H1 (cell line): ENCODE results near the gene MGAT5B. TPM values are rescaled to one million over a fixed set of nuclear protein-coding genes. Genes with fewer than 3 reads are reported as not detected.

Experiments
- CTCF ChIA-PET: fragments of 300-600 bp; sonication (Branson Sonifier 250); formaldehyde crosslinking; loops from one replicate; lab custom pipeline; 2021; ENCODE audit not compliant: partially characterized antibody; lab: Charles Lee
- POLR2A ChIA-PET: fragments of 300-600 bp; sonication (Branson Sonifier 250); formaldehyde crosslinking; loops from one replicate; lab custom pipeline; 2021; ENCODE audit warnings: inconsistent platforms; ENCODE audit not compliant: partially characterized antibody; lab: Charles Lee
- DNase-seq, 2 experiments: peaks; one replicate each; pipeline versions ENCODE4 v3.0.0 to v3.0.0-alpha.2; 2010 to 2022; ENCODE audit warnings: low spot score in 2 of 2, low read depth in 1 of 2, mixed read lengths in 1 of 2
- FAIRE-seq: peaks from 2 replicates; lab custom pipeline; 2011; peaks lifted over from hg19 to GRCh38; lab: Jason Lieb, UNC
- H2AFZ ChIP-seq: 2 replicates; pipeline ENCODE4 v1.8.1; 2012; ENCODE audit warnings: low read length, inconsistent platforms
- H2AK5ac ChIP-seq: 2 replicates; pipeline ENCODE4 v1.6.1; 2013; ENCODE audit warnings: low read depth, low read length
- H2BK120ac ChIP-seq: replicated peaks from 2 replicates; pipeline ENCODE3; 2013; ENCODE audit warnings: low read depth, low read length, inconsistent platforms
- H2BK12ac ChIP-seq: 2 replicates; pipeline ENCODE4 v1.6.1; 2013; ENCODE audit warnings: low read depth, low read length
- H2BK15ac ChIP-seq: 2 replicates; pipeline ENCODE4 v1.6.1; 2013; ENCODE audit warnings: low read length
- H2BK20ac ChIP-seq: 2 replicates; pipeline ENCODE4 v1.6.1; 2013; ENCODE audit warnings: low read length
- H2BK5ac ChIP-seq: 2 replicates; pipeline ENCODE4 v1.6.1; 2013; ENCODE audit warnings: low read depth, low read length
- H3K14ac ChIP-seq: 2 replicates; pipeline ENCODE4 v1.6.1; 2013; ENCODE audit warnings: inconsistent platforms; ENCODE audit not compliant: insufficient read length
- H3K18ac ChIP-seq: 2 replicates; pipeline ENCODE4 v1.6.1; 2013; ENCODE audit warnings: low read length; ENCODE audit errors: extremely low read depth
- H3K23ac ChIP-seq: 2 replicates; pipeline ENCODE4 v1.6.1; 2013; ENCODE audit warnings: inconsistent platforms; ENCODE audit not compliant: insufficient read length
- H3K23me2 ChIP-seq: 2 replicates; pipeline ENCODE4 v1.6.1; 2013; ENCODE audit warnings: low read depth, low read length
- H3K27ac ChIP-seq: 2 replicates; pipeline ENCODE4 v1.6.1; 2011; ENCODE audit warnings: low read depth, low read length, inconsistent platforms
- H3K27me3 ChIP-seq, 4 experiments: replicated peaks in 1 of 4; 1 replicate in 1 of 4; 2 replicates in 3 of 4; pipeline versions ENCODE4 v1.6.1 to v1.8.1; 2011 to 2013; ENCODE audit warnings: low read length in 3 of 4, mild to moderate bottlenecking in 3 of 4, inconsistent platforms in 2 of 4, mixed read lengths in 2 of 4, moderate library complexity in 1 of 4; ENCODE audit not compliant: control insufficient read depth in 3 of 4, insufficient read depth in 3 of 4; ENCODE audit errors: extremely low read depth in 1 of 4
- H3K36me3 ChIP-seq, 4 experiments: 2 replicates each; pipeline versions ENCODE4 v1.6.1 to v1.8.1; 2011 to 2013; ENCODE audit warnings: mild to moderate bottlenecking in 4 of 4, low read length in 3 of 4, moderate library complexity in 2 of 4, control low read depth in 1 of 4, inconsistent platforms in 1 of 4; ENCODE audit not compliant: insufficient read depth in 4 of 4, control insufficient read depth in 2 of 4
- H3K4ac ChIP-seq: replicated peaks from 2 replicates; pipeline ENCODE3; 2013; ENCODE audit warnings: low read length, low read depth, mixed read lengths, inconsistent platforms; ENCODE audit not compliant: insufficient read length
- H3K4me1 ChIP-seq, 4 experiments: replicated peaks in 1 of 4; 1 replicate in 1 of 4; 2 replicates in 3 of 4; pipeline versions ENCODE4 v1.6.1 to v1.8.1; 2011 to 2013; ENCODE audit warnings: low read length in 3 of 4, inconsistent platforms in 2 of 4, mixed read lengths in 1 of 4; ENCODE audit not compliant: insufficient read depth in 4 of 4, control insufficient read depth in 3 of 4
- H3K4me2 ChIP-seq, 2 experiments: 2 replicates each; pipeline versions ENCODE4 v1.6.1 to v1.8.1; 2011 to 2013; ENCODE audit warnings: low read depth in 2 of 2, low read length in 2 of 2, control low read depth in 1 of 2, inconsistent platforms in 1 of 2, mild to moderate bottlenecking in 1 of 2; ENCODE audit not compliant: insufficient read depth in 1 of 2
- H3K4me3 ChIP-seq, 4 experiments: fragments of 200-600, 300-600 bp in 1 of 4; sonication (generic), shearing (Covaris generic), sonication (Bioruptor Twin) in 1 of 4; 2 replicates each; pipeline versions ENCODE4 v1.5.1 to v1.8.1; 2011 to 2016; ENCODE audit warnings: low read length in 4 of 4, low read depth in 3 of 4, control low read depth in 2 of 4, inconsistent platforms in 2 of 4, mild to moderate bottlenecking in 2 of 4, mixed read lengths in 1 of 4, moderate library complexity in 1 of 4; ENCODE audit not compliant: insufficient read depth in 2 of 4; ENCODE audit errors: extremely low read depth in 1 of 4
- H3K56ac ChIP-seq: replicated peaks from 2 replicates; pipeline ENCODE3; 2013; ENCODE audit warnings: low read depth, mild to moderate bottlenecking, mixed read lengths, low read length, inconsistent platforms; ENCODE audit not compliant: insufficient read length
- H3K79me1 ChIP-seq: 2 replicates; pipeline ENCODE4 v1.6.1; 2013; ENCODE audit warnings: low read depth, low read length, control low read depth
- H3K79me2 ChIP-seq, 2 experiments: 2 replicates each; pipeline versions ENCODE4 v1.6.1 to v1.8.1; 2012 to 2013; ENCODE audit warnings: low read length in 2 of 2, mild to moderate bottlenecking in 2 of 2, inconsistent platforms in 1 of 2; ENCODE audit not compliant: insufficient read depth in 2 of 2, control insufficient read depth in 1 of 2
- H3K9ac ChIP-seq, 4 experiments: replicated peaks in 1 of 4; 1 replicate in 1 of 4; 2 replicates in 3 of 4; pipeline versions ENCODE4 v1.6.1 to v1.8.1; 2011 to 2013; ENCODE audit warnings: low read depth in 3 of 4, low read length in 3 of 4, control low read depth in 2 of 4, mild to moderate bottlenecking in 2 of 4, moderate library complexity in 2 of 4, inconsistent platforms in 1 of 4; ENCODE audit errors: extremely low read depth in 1 of 4
- H3K9me3 ChIP-seq, 2 experiments: 2 replicates each; pipeline versions ENCODE4 v1.6.1 to v1.8.1; 2012 to 2013; ENCODE audit warnings: mild to moderate bottlenecking in 2 of 2, moderate library complexity in 2 of 2, control low read depth in 1 of 2, inconsistent platforms in 1 of 2, low read depth in 1 of 2, low read length in 1 of 2, mixed read lengths in 1 of 2; ENCODE audit not compliant: insufficient read depth in 2 of 2
- H4K20me1 ChIP-seq, 2 experiments: replicated peaks in 1 of 2; 2 replicates each; pipeline versions ENCODE3 to v1.8.1; 2011 to 2013; ENCODE audit warnings: inconsistent platforms in 2 of 2, low read length in 2 of 2, mild to moderate bottlenecking in 1 of 2; ENCODE audit not compliant: insufficient read depth in 2 of 2, control insufficient read depth in 1 of 2
- H4K5ac ChIP-seq: 2 replicates; pipeline ENCODE4 v1.6.1; 2013; ENCODE audit warnings: low read length, low read depth, mixed read lengths, inconsistent platforms; ENCODE audit not compliant: insufficient read length
- H4K8ac ChIP-seq: 2 replicates; pipeline ENCODE4 v1.8.0; 2013; ENCODE audit warnings: mild to moderate bottlenecking, moderate library complexity, low read length, inconsistent platforms; ENCODE audit not compliant: insufficient read depth; ENCODE audit errors: extremely low read depth
- H4K91ac ChIP-seq: replicated peaks from 2 replicates; pipeline ENCODE3; 2013; ENCODE audit warnings: low read length, mixed read lengths, inconsistent platforms; ENCODE audit not compliant: insufficient read length
- SP2 ChIP-seq: IDR thresholded peaks from 2 replicates; pipeline ENCODE4 v1.6.1; 2012; ENCODE audit warnings: mild to moderate bottlenecking, low read length, inconsistent platforms
- TEAD4 ChIP-seq: IDR thresholded peaks from 2 replicates; pipeline ENCODE4 v1.6.1; 2012; ENCODE audit warnings: low read depth, low read length, inconsistent platforms, mixed read lengths
- WGBS, 2 experiments: shearing (Covaris generic) in 1 of 2; methylation state at CpG; one replicate each; pipeline versions ENCODE4 v1.1.6 to v1.1.7; 2013 to 2015; ENCODE audit warnings: low lambda C conversion rate in 2 of 2, mixed read lengths in 2 of 2, inconsistent platforms in 1 of 2, low coverage in 1 of 2, missing lambda C conversion rate in 1 of 2; ENCODE audit not compliant: insufficient replicate concordance in 2 of 2, insufficient coverage in 1 of 2, insufficient read length in 1 of 2; ENCODE audit errors: extremely low coverage in 1 of 2, missing lambda C conversion rate in 1 of 2; 5-methylcytosine and 5-hydroxymethylcytosine counted together
- polyA plus RNA-seq, 7 experiments: library from polyadenylated mRNA; depleted of rRNA in 3 of 7; stranded (reverse) in 5 of 7; unstranded in 2 of 7; fragments of >200 nt in 5 of 7; fragments of 200-250 nt in 2 of 7; gene quantifications; 1 replicate in 5 of 7; 2 replicates in 1 of 7; 4 replicates in 1 of 7; pipeline versions ENCODE4 v1.2.1 to v1.2.3, GENCODE V29; 2011 to 2013; ENCODE audit warnings: missing spikeins in 2 of 7, mixed read lengths in 2 of 7
- total RNA-seq: library from RNA; stranded (reverse); fragmentation: NEBNext Ultra II Directional; extraction: Animal tissue kit (Norgen Biotek cat#: 25700); gene quantifications from 2 replicates; pipeline ENCODE4 v1.2.1, GENCODE V29; 2021

MGAT5B gene
- total and polyA plus RNA-seq, 2 of the 8 experiments (the other 6 are each of a cell fraction or from before 2014, with no cell fraction given) = 7.9 to 8.2 TPM

GRCh38 chr17:76993651-76994050 lies 125.4 kb downstream of the MGAT5B start:
- no peak overlapping the region for H3K4me3 ChIP-seq
- no peak overlapping the region for H3K4ac ChIP-seq
- no peaks in the 10 kb centered on the region for H3K9me3 ChIP-seq
- H3K18ac ChIP-seq = no peak overlapping the region
- ChIA-PET POLR2A (interaction anchor here (1.1 kb wide), 1 partner anchor 282 kb away, joined by 3 read pairs; no protein-coding TSS in a partner anchor), CTCF (interaction anchor here (0.7 to 1.8 kb wide), 4 partner anchors 13 to 125 kb away, joined by 3 to 5 read pairs (median 3); partner anchors contain the start of gene MGAT5B)
- H3K23ac ChIP-seq = no peak overlapping the region
- no peak overlapping the region for H3K56ac ChIP-seq
- H2BK15ac ChIP-seq = no peak overlapping the region
- H2BK5ac ChIP-seq = no peak overlapping the region
- no peak overlapping the region for H2AFZ ChIP-seq
- no peak for TF ChIP-seq TEAD4
- no peak for TF ChIP-seq SP2
- no peak overlapping the region for H4K91ac ChIP-seq
- no peaks in the 10 kb centered on the region for H3K79me1 ChIP-seq
- H3K4me1 ChIP-seq = peaks cover 6 to 22% (median 15%) of the 10 kb centered on the region in 4 experiments
- no peaks in the 10 kb centered on the region for H3K23me2 ChIP-seq
- no peak overlapping the region for H2BK12ac ChIP-seq
- DNase-seq (no peak), FAIRE-seq (no peak)
- no peak overlapping the region for H2BK20ac ChIP-seq
- H3K27me3 ChIP-seq = no peaks in the 10 kb centered on the region
- no peaks in the 10 kb centered on the region for H3K36me3 ChIP-seq
- no peak overlapping the region for H4K5ac ChIP-seq
- H3K14ac ChIP-seq = no peak overlapping the region
- H4K20me1 ChIP-seq = no peaks in the 10 kb centered on the region
- no peak overlapping the region for H3K9ac ChIP-seq
- H2BK120ac ChIP-seq = no peak overlapping the region
- H3K79me2 ChIP-seq = no peaks in the 10 kb centered on the region
- H2AK5ac ChIP-seq = no peak overlapping the region
- H4K8ac ChIP-seq = no peak overlapping the region
- no peak overlapping the region for H3K27ac ChIP-seq
- 53% methylated on average over 4 of the region's 5 CpGs; no CpG with 5 or more reads in 1 of the 2 experiments for WGBS, 2 experiments
- H3K4me2 ChIP-seq = no peak overlapping the region
